ENCODE data around the gene STK40. TPM values are rescaled to one million over a fixed set of nuclear protein-coding genes. Genes with fewer than 3 reads are reported as not detected.

Gene STK40
- total RNA-seq, 1 experiment from 2014 or later = 26.2 TPM

DNA sequence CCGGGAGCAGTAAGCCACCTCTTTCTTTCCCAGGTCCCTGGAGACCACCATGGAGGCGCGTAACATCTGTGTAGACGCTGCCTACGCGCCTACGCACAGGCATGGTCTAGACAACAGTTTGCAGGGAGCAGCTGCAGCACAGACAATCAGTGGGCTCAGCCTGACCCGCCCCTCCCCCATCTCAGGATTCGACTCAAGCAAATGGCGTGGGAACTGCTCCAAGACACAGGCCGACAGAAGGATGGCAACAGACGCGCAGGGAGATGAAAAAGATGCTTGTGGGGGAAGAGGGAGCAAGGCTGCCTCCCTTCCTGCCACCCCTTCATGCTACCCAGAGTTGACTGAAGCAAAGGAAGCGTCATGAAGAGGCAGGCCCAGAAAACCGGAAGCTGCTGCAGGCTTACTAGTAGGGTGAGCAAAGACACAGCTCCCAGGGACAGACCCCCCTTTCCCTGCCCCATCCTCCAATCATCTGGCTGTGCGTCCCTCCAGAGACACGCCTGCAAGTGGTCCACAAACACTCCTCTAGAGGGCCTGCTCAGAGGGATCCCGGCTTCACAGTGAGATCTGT lies 19.5 kb downstream of the STK40 start:
- no peak overlapping the region for H4K5ac ChIP-seq (ENCODE audit: insufficient read length, low read depth, low read length)
- H3K27ac ChIP-seq (ENCODE audit: insufficient read length, low read depth, low read length) = no peak overlapping the region
- no peak overlapping the region for H3K14ac ChIP-seq (ENCODE audit: insufficient read depth, low read length)
- no peak overlapping the region for H3K4me2 ChIP-seq (ENCODE audit: insufficient read depth, insufficient read length, low read length)
- H4K20me1 ChIP-seq (ENCODE audit: control insufficient read depth, insufficient read depth, insufficient read length) = no peaks in the 10 kb centered on the region
- H3K36me3 Mint-ChIP-seq (ENCODE audit: insufficient read depth in 1 of 3, low read depth in 3 of 3) = peaks cover 0 to 20% (median 5%) of the 10 kb centered on the region in 3 experiments
- no peak overlapping the region for H3K23ac ChIP-seq (ENCODE audit: insufficient read length, low read depth, low read length)
- H3K4ac ChIP-seq (ENCODE audit: low read depth, low read length) = no peak overlapping the region
- no peak overlapping the region for H2BK12ac ChIP-seq (ENCODE audit: insufficient read length, low read depth, low read length)
- peaks cover 2% of the 10 kb centered on the region for H3K79me1 ChIP-seq (ENCODE audit: insufficient read depth, low read depth, low read length, poor library complexity, severe bottlenecking)
- no peak overlapping the region for H2AFZ ChIP-seq (ENCODE audit: low read length)
- no peak overlapping the region for H3K9ac ChIP-seq (ENCODE audit: extremely low read depth, insufficient read length, low read length)
- no peaks in the 10 kb centered on the region for H3K23me2 ChIP-seq (ENCODE audit: insufficient read length, low read depth, low read length, poor library complexity, severe bottlenecking)
- peak; percentile 71 for DNase-seq
- no peaks in the 10 kb centered on the region for H3K27me3 Mint-ChIP-seq (ENCODE audit: low read depth)
- no peak overlapping the region for H2BK120ac ChIP-seq (ENCODE audit: low read depth, low read length, poor library complexity, severe bottlenecking)
- H3K27ac Mint-ChIP-seq = peak overlapping the region; percentile 71 to 95 (median 92); a peak in 6 of 7 replicates
- H3K18ac ChIP-seq (ENCODE audit: insufficient read length, low read depth, low read length) = no peak overlapping the region
- no peaks in the 10 kb centered on the region for H3K9me3 ChIP-seq (ENCODE audit: control insufficient read depth, low read depth, low read length)
- peaks cover 3% of the 10 kb centered on the region; the same call in 1 of the 2 replicates for H3K4me1 ChIP-seq (ENCODE audit: insufficient read depth, low read length)
- H2BK20ac ChIP-seq (ENCODE audit: low read depth, low read length, poor library complexity, severe bottlenecking) = no peak overlapping the region
- no peak overlapping the region for H2BK5ac ChIP-seq (ENCODE audit: insufficient read length, low read length)
- no peak overlapping the region for H4K91ac ChIP-seq (ENCODE audit: insufficient read length, low read depth, low read length)
- H3K56ac ChIP-seq (ENCODE audit: insufficient read length, low read depth, low read length) = no peak overlapping the region
- TF ChIP-seq, protein P1, sequence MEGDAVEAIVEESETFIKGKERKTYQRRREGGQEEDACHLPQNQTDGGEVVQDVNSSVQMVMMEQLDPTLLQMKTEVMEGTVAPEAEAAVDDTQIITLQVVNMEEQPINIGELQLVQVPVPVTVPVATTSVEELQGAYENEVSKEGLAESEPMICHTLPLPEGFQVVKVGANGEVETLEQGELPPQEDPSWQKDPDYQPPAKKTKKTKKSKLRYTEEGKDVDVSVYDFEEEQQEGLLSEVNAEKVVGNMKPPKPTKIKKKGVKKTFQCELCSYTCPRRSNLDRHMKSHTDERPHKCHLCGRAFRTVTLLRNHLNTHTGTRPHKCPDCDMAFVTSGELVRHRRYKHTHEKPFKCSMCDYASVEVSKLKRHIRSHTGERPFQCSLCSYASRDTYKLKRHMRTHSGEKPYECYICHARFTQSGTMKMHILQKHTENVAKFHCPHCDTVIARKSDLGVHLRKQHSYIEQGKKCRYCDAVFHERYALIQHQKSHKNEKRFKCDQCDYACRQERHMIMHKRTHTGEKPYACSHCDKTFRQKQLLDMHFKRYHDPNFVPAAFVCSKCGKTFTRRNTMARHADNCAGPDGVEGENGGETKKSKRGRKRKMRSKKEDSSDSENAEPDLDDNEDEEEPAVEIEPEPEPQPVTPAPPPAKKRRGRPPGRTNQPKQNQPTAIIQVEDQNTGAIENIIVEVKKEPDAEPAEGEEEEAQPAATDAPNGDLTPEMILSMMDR (conservative IDR thresholded peaks at IDR 0.05) = no peak
- H3K27me3 ChIP-seq (ENCODE audit: insufficient read depth, low read length) = no peaks in the 10 kb centered on the region
- no peak overlapping the region for H2AK5ac ChIP-seq (ENCODE audit: insufficient read length, low read length)
- no peak overlapping the region for H4K8ac ChIP-seq (replicated peaks; ENCODE audit: insufficient read length, low read depth, low read length)
- peaks cover 22 to 23% of the 10 kb centered on the region in 2 experiments for H3K4me1 Mint-ChIP-seq
- H3K4me3 Mint-ChIP-seq = no peak overlapping the region; a peak in 1 of 5 replicates
- WGBS (ENCODE audit: extremely low coverage, insufficient read length, low lambda C conversion rate) = no CpG with 5 or more reads among the region's 18 CpGs
- H3K9me3 Mint-ChIP-seq = no peaks in the 10 kb centered on the region
- no peak overlapping the region for H2BK15ac ChIP-seq (ENCODE audit: low read depth, low read length)
- H3T11ph ChIP-seq (ENCODE audit: low read length) = no peak overlapping the region
- H3K79me2 ChIP-seq (ENCODE audit: insufficient read depth, low read length) = peaks cover 1% of the 10 kb centered on the region; the same call in 1 of the 2 replicates

Measured in H9 (cell line).